ENCODE data around the gene UCHL1.

UCHL1 gene

GRCh38 chr4:41256740-41257256, at the start of gene UCHL1:
UCHL1 (plus strand) TSS chr4:41256928; CDS start chr4:41256977, 49 bp downstream.
- H3K4me3 Mint-ChIP-seq = peak within 1 kb of the TSS; percentile 82
- H3K4me1 Mint-ChIP-seq = peaks cover 7% of the 10 kb centered on the region
- peaks cover 43% of the 10 kb centered on the region for H3K27me3 Mint-ChIP-seq
- no peaks in the 10 kb centered on the region for H3K9me3 Mint-ChIP-seq
- H3K36me3 Mint-ChIP-seq = peaks cover 2% of the 10 kb centered on the region
- H3K27ac Mint-ChIP-seq = no peak within 1 kb of the TSS

GRCh38 chr4:41207291-41207831, 49.4 kb upstream of the UCHL1 start:
- Mint-ChIP-seq H3K36me3 (no peaks in the 10 kb centered on the region), H3K4me3 (no peak overlapping the region), H3K9me3 (no peaks in the 10 kb centered on the region), H3K4me1 (no peaks in the 10 kb centered on the region), H3K27ac (no peak overlapping the region), H3K27me3 (peaks cover 26% of the 10 kb centered on the region)

- H3K4me1 Mint-ChIP-seq = peaks cover 10% of the 10 kb centered on the region
- peaks cover 34% of the 10 kb centered on the region for H3K27me3 Mint-ChIP-seq
- H3K27ac Mint-ChIP-seq = no peak overlapping the region
- H3K4me3 Mint-ChIP-seq = no peak overlapping the region
- no peaks in the 10 kb centered on the region for H3K9me3 Mint-ChIP-seq
- H3K36me3 Mint-ChIP-seq = no peaks in the 10 kb centered on the region
Observed at GRCh38 chr4:41209187-41209586, 47.5 kb upstream of the UCHL1 start.

GRCh38 chr4:41209901-41210300, 46.8 kb upstream of the UCHL1 start:
- no peak overlapping the region for H3K4me3 Mint-ChIP-seq
- H3K27me3 Mint-ChIP-seq = peaks cover 38% of the 10 kb centered on the region
- H3K27ac Mint-ChIP-seq = no peak overlapping the region
- no peaks in the 10 kb centered on the region for H3K9me3 Mint-ChIP-seq
- H3K4me1 Mint-ChIP-seq = peaks cover 12% of the 10 kb centered on the region
- H3K36me3 Mint-ChIP-seq = no peaks in the 10 kb centered on the region

GRCh38 chr4:41211951-41212615, 44.6 kb upstream of the UCHL1 start:
- H3K27me3 Mint-ChIP-seq = peaks cover 51% of the 10 kb centered on the region
- no peak overlapping the region for H3K4me3 Mint-ChIP-seq
- peaks cover 26% of the 10 kb centered on the region for H3K4me1 Mint-ChIP-seq
- H3K27ac Mint-ChIP-seq = no peak overlapping the region
- peaks cover 4% of the 10 kb centered on the region for H3K36me3 Mint-ChIP-seq
- no peaks in the 10 kb centered on the region for H3K9me3 Mint-ChIP-seq

- Mint-ChIP-seq H3K4me3 (peak overlapping the region; percentile 23), H3K27me3 (peaks cover 54% of the 10 kb centered on the region), H3K27ac (no peak overlapping the region), H3K9me3 (no peaks in the 10 kb centered on the region), H3K4me1 (peaks cover 26% of the 10 kb centered on the region), H3K36me3 (peaks cover 4% of the 10 kb centered on the region)
Observed at GRCh38 chr4:41212616-41213203, 44.0 kb upstream of the UCHL1 start.

GRCh38 chr4:41213625-41214135, 43.0 kb upstream of the UCHL1 start:
- Mint-ChIP-seq H3K9me3 (no peaks in the 10 kb centered on the region), H3K27me3 (peaks cover 53% of the 10 kb centered on the region), H3K27ac (no peak overlapping the region), H3K36me3 (peaks cover 4% of the 10 kb centered on the region), H3K4me3 (peak overlapping the region; percentile 61), H3K4me1 (peaks cover 26% of the 10 kb centered on the region)

- H3K9me3 Mint-ChIP-seq = no peaks in the 10 kb centered on the region
- H3K27me3 Mint-ChIP-seq = peaks cover 51% of the 10 kb centered on the region
- H3K4me1 Mint-ChIP-seq = peaks cover 26% of the 10 kb centered on the region
- H3K36me3 Mint-ChIP-seq = peaks cover 4% of the 10 kb centered on the region
- H3K4me3 Mint-ChIP-seq = peak within 1 kb of the TSS; percentile 77
- no peak within 1 kb of the TSS for H3K27ac Mint-ChIP-seq
Observed at GRCh38 chr4:41214136-41214824, 42.4 kb upstream of the UCHL1 start, which contains the start of gene APBB2. APBB2 (minus strand) TSS chr4:41214542; CDS start chr4:41033254, 181,288 bp downstream.

- Mint-ChIP-seq H3K36me3 (peaks cover 4% of the 10 kb centered on the region), H3K4me3 (peak overlapping the region; percentile 68), H3K27ac (no peak overlapping the region), H3K9me3 (no peaks in the 10 kb centered on the region), H3K27me3 (peaks cover 50% of the 10 kb centered on the region), H3K4me1 (peaks cover 26% of the 10 kb centered on the region)
Observed at GRCh38 chr4:41214825-41215146, 41.9 kb upstream of the UCHL1 start.

- peaks cover 53% of the 10 kb centered on the region for H3K27me3 Mint-ChIP-seq
- no peak overlapping the region for H3K27ac Mint-ChIP-seq
- H3K4me1 Mint-ChIP-seq = peaks cover 26% of the 10 kb centered on the region
- peaks cover 4% of the 10 kb centered on the region for H3K36me3 Mint-ChIP-seq
- peak overlapping the region; percentile 68 for H3K4me3 Mint-ChIP-seq
- H3K9me3 Mint-ChIP-seq = no peaks in the 10 kb centered on the region
Observed at GRCh38 chr4:41215155-41215554, 41.6 kb upstream of the UCHL1 start.

GRCh38 chr4:41215969-41216293, 40.8 kb upstream of the UCHL1 start:
- Mint-ChIP-seq H3K4me3 (peak overlapping the region; percentile 78), H3K27me3 (peaks cover 55% of the 10 kb centered on the region), H3K27ac (no peak overlapping the region), H3K9me3 (no peaks in the 10 kb centered on the region), H3K4me1 (peaks cover 26% of the 10 kb centered on the region), H3K36me3 (peaks cover 4% of the 10 kb centered on the region)

- H3K4me3 Mint-ChIP-seq = peak overlapping the region; percentile 88
- peaks cover 59% of the 10 kb centered on the region for H3K27me3 Mint-ChIP-seq
- H3K36me3 Mint-ChIP-seq = peaks cover 4% of the 10 kb centered on the region
- peak overlapping the region; percentile 92 for H3K27ac Mint-ChIP-seq
- peaks cover 26% of the 10 kb centered on the region for H3K4me1 Mint-ChIP-seq
- H3K9me3 Mint-ChIP-seq = no peaks in the 10 kb centered on the region
Observed at GRCh38 chr4:41216294-41217019, 40.3 kb upstream of the UCHL1 start.

- Mint-ChIP-seq H3K4me3 (peak overlapping the region; percentile 88), H3K36me3 (peaks cover 4% of the 10 kb centered on the region), H3K4me1 (peaks cover 26% of the 10 kb centered on the region), H3K27me3 (peaks cover 54% of the 10 kb centered on the region), H3K27ac (peak overlapping the region; percentile 92), H3K9me3 (no peaks in the 10 kb centered on the region)
Observed at GRCh38 chr4:41217020-41217333, 39.8 kb upstream of the UCHL1 start.

- H3K9me3 Mint-ChIP-seq = no peaks in the 10 kb centered on the region
- peaks cover 26% of the 10 kb centered on the region for H3K4me1 Mint-ChIP-seq
- no peak overlapping the region for H3K27ac Mint-ChIP-seq
- H3K27me3 Mint-ChIP-seq = peaks cover 53% of the 10 kb centered on the region
- no peak overlapping the region for H3K4me3 Mint-ChIP-seq
- peaks cover 4% of the 10 kb centered on the region for H3K36me3 Mint-ChIP-seq
Observed at GRCh38 chr4:41217374-41217773, 39.4 kb upstream of the UCHL1 start.

- Mint-ChIP-seq H3K27ac (no peak overlapping the region), H3K4me1 (peaks cover 15% of the 10 kb centered on the region), H3K4me3 (no peak overlapping the region), H3K36me3 (peaks cover 4% of the 10 kb centered on the region), H3K27me3 (peaks cover 46% of the 10 kb centered on the region), H3K9me3 (no peaks in the 10 kb centered on the region)
Observed at GRCh38 chr4:41218703-41219102, 38.0 kb upstream of the UCHL1 start.
